Skeletal muscle satellite cell (primary cell): ENCODE data around the gene FYB1.

Experiments used
- H3K27me3 ChIP-seq: 2 replicates; pipeline ENCODE4 v1.7.0; 2013; ENCODE audit warnings: low read length; ENCODE audit not compliant: control insufficient read depth, insufficient read depth
- H3K36me3 ChIP-seq: 2 replicates; pipeline ENCODE4 v1.7.0; 2013; ENCODE audit warnings: mild to moderate bottlenecking, control low read depth, low read length; ENCODE audit not compliant: insufficient read depth
- H3K4me1 ChIP-seq: 2 replicates; pipeline ENCODE4 v1.7.0; 2013; ENCODE audit warnings: low read length; ENCODE audit not compliant: control insufficient read depth, insufficient read depth
- H3K4me2 ChIP-seq: 2 replicates; pipeline ENCODE4 v1.7.0; 2013; ENCODE audit warnings: mild to moderate bottlenecking, low read length
- H3K4me3 ChIP-seq: 2 replicates; pipeline ENCODE4 v1.7.0; 2013; ENCODE audit warnings: low read length
- H3K9ac ChIP-seq: 2 replicates; pipeline ENCODE4 v1.7.0; 2013; ENCODE audit warnings: mild to moderate bottlenecking, low read depth, low read length, moderate library complexity
- H3K9me3 ChIP-seq: replicated peaks from 2 replicates; pipeline ENCODE4 v1.7.0; 2013; ENCODE audit warnings: mild to moderate bottlenecking, control low read depth, low read length

FYB1 gene

DNA sequence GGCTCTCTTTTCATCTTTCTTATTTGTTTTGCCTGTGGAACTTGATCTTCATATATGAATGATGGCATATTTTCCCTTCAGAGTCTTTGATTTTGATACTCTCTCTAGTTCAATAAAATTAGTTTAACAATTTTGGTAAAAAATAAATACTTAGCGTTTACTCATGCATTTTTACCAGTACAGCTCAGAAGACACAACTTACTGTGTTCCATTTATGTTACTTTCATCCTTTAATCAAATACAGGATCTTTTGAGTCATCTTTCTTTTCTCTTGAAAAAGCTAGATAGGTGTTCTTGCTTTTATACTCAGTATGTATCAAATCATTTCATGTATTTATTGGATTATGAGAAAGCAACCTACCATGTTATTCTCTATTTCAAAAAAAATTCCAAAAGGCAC, 98.0 kb downstream of the FYB1 start:
- Histone ChIP-seq H3K4me3 (no peak overlapping the region), H3K9ac (no peak overlapping the region), H3K27me3 (no peaks in the 10 kb centered on the region), H3K36me3 (no peaks in the 10 kb centered on the region), H3K4me2 (no peak overlapping the region), H3K4me1 (peaks cover 20% of the 10 kb centered on the region), H3K9me3 (no peaks in the 10 kb centered on the region)

DNA sequence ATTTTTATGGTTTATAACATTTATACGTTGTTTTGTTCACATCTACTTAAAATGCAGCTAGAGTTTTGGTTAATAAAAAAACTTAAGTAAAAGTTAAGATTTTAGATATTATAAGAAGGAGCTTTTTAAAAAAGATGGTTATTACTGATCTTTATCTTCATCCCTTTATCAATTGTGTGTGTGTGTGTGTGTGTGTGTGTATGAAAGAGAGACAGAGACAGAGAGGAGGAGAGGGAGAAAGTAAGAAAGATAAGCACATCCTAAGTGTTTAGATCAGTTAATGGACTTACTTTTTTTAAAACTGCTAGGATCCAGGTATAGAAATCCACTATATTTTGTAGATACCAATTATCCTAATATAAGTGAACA, 99.3 kb downstream of the FYB1 start:
- H3K4me1 ChIP-seq = peaks cover 20% of the 10 kb centered on the region
- H3K4me2 ChIP-seq = no peak overlapping the region
- no peak overlapping the region for H3K9ac ChIP-seq
- H3K9me3 ChIP-seq = no peaks in the 10 kb centered on the region
- H3K27me3 ChIP-seq = no peaks in the 10 kb centered on the region
- no peaks in the 10 kb centered on the region for H3K36me3 ChIP-seq
- H3K4me3 ChIP-seq = no peak overlapping the region

DNA sequence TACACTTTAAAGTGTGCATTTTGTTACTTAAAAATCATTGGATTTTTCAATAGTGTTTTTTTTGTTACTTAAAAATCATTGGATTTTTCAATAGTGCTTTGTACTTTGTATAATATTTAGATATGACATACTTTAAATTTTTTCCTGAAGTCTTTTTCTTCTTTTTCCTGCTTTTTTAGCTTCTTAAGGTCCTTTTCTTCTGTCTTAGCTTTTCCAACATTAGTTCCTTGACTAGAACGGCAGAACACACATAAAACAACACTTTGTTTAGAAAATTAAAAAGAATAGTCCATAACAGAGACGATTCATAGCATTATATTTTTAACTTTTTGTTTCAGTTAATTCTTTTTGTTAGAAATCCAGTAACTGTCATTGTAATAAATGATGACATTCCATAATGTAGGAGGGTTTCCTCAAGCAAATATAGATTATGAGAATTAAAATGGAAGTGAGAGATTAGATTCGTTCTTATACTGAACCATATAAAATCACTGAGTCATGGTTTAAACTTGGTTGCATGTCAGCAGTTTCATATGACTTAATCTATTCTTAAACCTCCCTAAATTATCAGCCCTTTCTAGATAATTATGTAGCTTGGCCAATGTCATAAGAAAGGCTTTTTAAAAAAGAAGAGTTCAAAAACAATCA, 99.8 kb downstream of the FYB1 start:
- Histone ChIP-seq H3K27me3 (no peaks in the 10 kb centered on the region), H3K9ac (no peak overlapping the region), H3K9me3 (no peaks in the 10 kb centered on the region), H3K4me1 (peaks cover 20% of the 10 kb centered on the region), H3K4me2 (no peak overlapping the region), H3K36me3 (no peaks in the 10 kb centered on the region), H3K4me3 (no peak overlapping the region)

DNA sequence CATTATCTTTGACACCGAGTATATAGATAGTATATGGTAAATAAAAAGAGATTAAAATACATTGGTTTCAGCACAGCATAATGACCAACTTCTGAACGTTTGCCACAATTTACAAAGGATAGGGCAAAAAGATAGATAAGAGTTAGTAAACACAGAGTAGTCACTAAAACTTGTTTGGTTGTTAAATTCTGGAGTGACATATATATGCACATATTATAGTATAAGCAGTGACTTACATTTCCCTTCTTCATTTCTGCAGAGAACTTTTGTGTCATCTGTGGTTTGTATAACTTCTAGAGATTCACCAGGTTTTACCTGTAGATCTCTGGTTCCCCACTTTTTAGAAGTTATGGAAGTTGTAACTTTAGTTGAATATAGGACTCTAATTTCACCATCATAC, 100.7 kb downstream of the FYB1 start:
- Histone ChIP-seq H3K36me3 (no peaks in the 10 kb centered on the region), H3K27me3 (no peaks in the 10 kb centered on the region), H3K4me3 (no peak overlapping the region), H3K9ac (no peak overlapping the region), H3K4me1 (peaks cover 20% of the 10 kb centered on the region), H3K9me3 (no peaks in the 10 kb centered on the region), H3K4me2 (no peak overlapping the region)

DNA sequence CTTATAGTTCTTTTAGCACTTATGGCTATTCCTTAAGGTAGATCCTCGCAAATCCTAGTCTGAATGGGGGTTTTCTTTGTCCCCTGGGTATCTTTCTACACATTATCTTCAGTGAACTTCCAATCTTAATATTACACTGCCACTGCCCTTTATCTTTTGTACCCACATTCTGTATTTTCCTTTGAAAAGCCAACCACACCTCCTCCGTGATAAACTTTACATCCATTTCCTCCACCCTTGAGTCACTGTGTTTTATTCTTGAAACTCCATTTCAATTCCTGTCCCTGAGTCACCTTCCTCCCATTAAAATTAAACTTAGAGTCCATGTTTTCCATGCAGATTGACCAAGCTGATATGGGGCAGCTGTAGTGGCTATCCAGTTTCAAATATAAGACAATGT, 102.0 kb downstream of the FYB1 start:
- peaks cover 20% of the 10 kb centered on the region for H3K4me1 ChIP-seq
- H3K9me3 ChIP-seq = no peaks in the 10 kb centered on the region
- H3K4me2 ChIP-seq = no peak overlapping the region
- no peaks in the 10 kb centered on the region for H3K36me3 ChIP-seq
- no peaks in the 10 kb centered on the region for H3K27me3 ChIP-seq
- no peak overlapping the region for H3K4me3 ChIP-seq
- H3K9ac ChIP-seq = no peak overlapping the region

DNA sequence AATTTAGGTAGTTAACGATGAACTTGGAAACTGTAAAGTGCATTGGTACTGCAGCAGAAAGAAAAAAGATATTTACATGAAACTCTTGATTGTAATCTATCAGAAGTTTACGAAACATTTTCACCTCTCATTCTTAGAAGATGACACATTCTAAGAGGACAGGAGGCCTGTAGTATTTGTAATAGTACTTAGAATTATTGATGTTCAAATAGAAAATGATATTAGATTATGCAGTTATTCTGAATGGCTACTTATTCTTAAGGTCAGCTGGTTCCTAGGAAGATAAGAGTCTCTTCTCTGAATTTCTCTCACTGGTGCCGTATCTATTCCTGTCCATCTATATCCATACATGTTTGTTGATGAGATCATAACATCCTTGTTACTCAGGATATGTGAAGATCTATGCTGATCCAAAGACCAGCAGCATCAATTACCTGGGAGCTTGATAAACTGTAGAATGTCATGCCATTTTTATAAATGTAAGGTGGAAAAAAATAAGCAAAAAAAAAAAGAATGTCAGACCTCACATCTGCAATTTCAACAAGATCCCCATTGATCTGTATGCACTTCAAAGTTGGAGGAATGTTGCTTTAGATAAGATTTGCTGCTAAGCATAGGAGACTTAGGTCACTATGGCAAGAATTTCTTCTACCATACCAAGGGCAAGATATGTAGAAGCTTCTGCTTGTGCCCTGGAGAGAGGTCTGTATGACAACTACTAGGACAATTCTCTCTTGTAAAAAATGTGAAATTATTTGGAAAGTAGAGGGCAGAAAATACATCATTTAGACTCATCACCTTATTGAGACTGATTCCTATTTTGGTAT, 102.8 kb downstream of the FYB1 start:
- H3K4me2 ChIP-seq = no peak overlapping the region
- H3K4me1 ChIP-seq = peaks cover 23% of the 10 kb centered on the region
- no peaks in the 10 kb centered on the region for H3K9me3 ChIP-seq
- no peaks in the 10 kb centered on the region for H3K27me3 ChIP-seq
- no peak overlapping the region for H3K9ac ChIP-seq
- H3K36me3 ChIP-seq = no peaks in the 10 kb centered on the region
- no peak overlapping the region for H3K4me3 ChIP-seq

DNA sequence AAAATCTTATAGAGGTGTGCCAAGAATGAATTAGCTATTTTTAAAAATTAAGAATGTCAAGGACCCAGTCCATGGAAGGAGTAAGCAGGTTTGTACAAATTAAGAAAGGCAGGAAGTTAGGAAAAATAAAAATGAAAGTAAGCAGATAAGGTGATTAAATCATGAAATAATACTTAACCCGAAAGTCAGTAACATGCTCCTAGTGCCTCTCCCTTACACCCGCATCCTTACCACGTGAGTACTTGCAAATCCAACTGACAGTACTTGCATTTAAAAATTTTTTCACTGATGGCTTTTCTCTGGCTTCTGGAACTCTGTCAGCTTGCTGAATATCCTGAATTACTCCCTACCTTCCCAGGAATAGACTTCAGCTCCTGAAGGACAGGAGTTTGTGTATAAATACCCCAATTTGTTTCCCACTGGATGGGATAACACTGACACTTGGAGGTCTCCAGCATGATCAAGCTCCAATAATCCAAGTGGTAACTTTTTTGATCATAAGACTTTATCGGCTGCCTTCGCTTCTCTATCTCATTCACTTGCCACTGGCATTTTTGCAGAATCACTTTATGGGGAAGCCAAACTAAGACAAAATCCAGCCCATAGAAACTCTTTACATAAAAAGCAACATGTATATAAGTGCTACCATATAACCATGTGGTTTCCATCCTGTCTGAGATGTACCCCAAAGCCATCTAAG, 103.6 kb downstream of the FYB1 start:
- no peaks in the 10 kb centered on the region for H3K27me3 ChIP-seq
- H3K9me3 ChIP-seq = no peaks in the 10 kb centered on the region
- H3K4me2 ChIP-seq = no peak overlapping the region
- no peak overlapping the region for H3K9ac ChIP-seq
- no peaks in the 10 kb centered on the region for H3K36me3 ChIP-seq
- no peak overlapping the region for H3K4me3 ChIP-seq
- peaks cover 20% of the 10 kb centered on the region for H3K4me1 ChIP-seq

DNA sequence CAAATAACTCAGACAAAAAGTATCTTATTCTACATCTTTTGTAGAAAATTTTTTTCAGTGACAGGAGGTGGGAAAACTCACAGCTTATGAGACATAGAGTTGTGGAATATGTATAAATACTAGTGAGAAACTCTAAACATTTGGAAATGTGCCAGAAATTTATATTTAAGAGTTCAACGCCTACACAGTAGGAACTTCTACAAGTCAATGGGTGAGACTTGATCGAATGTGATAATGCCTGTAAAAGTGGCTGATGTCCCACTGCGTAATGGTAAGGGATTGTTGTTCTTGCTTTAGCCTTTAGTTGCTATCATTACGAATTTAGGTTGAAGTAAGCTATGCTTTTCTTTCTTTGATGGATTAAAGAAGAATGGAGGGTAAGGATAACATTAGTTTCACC, 105.2 kb downstream of the FYB1 start:
- H3K4me3 ChIP-seq = no peak overlapping the region
- H3K9ac ChIP-seq = no peak overlapping the region
- no peaks in the 10 kb centered on the region for H3K36me3 ChIP-seq
- peaks cover 14% of the 10 kb centered on the region for H3K4me1 ChIP-seq
- no peaks in the 10 kb centered on the region for H3K27me3 ChIP-seq
- H3K9me3 ChIP-seq = no peaks in the 10 kb centered on the region
- H3K4me2 ChIP-seq = no peak overlapping the region

DNA sequence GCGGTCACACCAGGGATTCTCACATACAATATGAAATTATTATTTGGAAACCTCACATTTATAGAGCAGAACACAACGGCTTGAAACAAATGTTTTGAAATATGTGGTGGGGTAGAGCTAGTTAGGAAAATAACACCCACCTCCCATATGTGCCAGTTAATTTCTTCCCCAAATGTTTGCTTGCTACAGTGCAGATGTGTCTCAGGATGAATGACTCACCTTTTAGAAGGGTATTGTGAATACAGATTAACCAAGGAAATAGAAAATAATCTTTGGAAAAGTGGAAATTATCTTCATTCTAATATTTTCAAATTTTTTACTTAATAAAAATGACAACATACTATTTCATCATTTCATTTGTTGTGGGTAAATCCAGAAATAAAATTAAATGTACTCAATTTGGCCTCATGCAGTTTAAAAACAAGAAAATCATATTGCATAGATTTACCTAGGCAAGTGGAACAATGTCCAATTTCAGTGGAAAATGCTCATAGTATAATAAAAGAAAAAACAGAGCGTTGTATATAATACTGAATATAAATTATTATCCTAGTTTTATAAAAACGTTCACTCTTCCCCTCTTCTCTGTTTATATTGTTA, 105.9 kb downstream of the FYB1 start:
- no peaks in the 10 kb centered on the region for H3K9me3 ChIP-seq
- no peak overlapping the region for H3K4me2 ChIP-seq
- no peak overlapping the region for H3K4me3 ChIP-seq
- peaks cover 14% of the 10 kb centered on the region for H3K4me1 ChIP-seq
- no peaks in the 10 kb centered on the region for H3K27me3 ChIP-seq
- no peak overlapping the region for H3K9ac ChIP-seq
- H3K36me3 ChIP-seq = no peaks in the 10 kb centered on the region

DNA sequence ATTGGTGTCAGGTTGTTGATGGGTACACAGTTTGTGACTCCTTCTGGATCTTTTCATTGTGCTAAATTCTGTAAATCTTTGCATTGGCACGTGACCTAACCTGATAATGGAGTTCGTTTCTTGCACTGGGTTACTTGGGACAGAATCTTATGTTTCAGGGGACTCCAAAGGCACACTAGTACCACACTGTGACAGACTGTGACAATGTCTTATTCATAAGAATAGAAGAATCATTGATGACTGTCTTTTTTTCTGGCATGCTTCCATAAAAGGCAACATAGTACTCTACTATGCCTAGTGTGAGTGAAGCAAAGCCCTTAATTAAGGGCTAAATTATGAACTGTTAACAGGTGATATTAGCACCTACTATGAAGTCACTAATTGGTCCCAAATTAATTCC, 109.8 kb downstream of the FYB1 start:
- Histone ChIP-seq H3K27me3 (no peaks in the 10 kb centered on the region), H3K4me3 (no peak overlapping the region), H3K36me3 (no peaks in the 10 kb centered on the region), H3K9me3 (no peaks in the 10 kb centered on the region), H3K4me2 (no peak overlapping the region), H3K9ac (no peak overlapping the region), H3K4me1 (peaks cover 16% of the 10 kb centered on the region)

DNA sequence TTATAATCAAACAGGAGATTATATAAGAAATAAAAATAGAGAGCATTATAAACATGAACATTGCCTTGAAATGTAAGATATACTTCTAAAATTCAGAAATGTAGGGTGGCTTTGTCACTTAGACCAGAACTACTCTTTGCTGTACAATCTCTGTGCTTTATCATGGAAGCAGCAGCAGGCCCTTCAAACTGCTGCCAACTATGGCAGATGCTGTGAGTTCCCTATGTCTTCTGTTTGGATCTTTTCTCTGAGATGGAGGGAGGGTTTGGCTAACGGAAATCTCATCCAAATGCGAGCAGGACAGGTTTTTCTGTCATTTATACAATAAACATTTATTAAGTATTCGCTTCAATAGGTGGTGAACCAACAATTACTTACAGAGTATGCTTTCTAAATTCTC, 110.4 kb downstream of the FYB1 start:
- Histone ChIP-seq H3K9me3 (no peaks in the 10 kb centered on the region), H3K4me2 (no peak overlapping the region), H3K4me1 (peaks cover 18% of the 10 kb centered on the region), H3K36me3 (no peaks in the 10 kb centered on the region), H3K9ac (no peak overlapping the region), H3K4me3 (no peak overlapping the region), H3K27me3 (no peaks in the 10 kb centered on the region)
